Thoracic aorta (tissue), 2 donors: ENCODE data around the gene KPNA4. TPM values are rescaled to one million over a fixed set of nuclear protein-coding genes. Genes with fewer than 3 reads are reported as not detected.

ENCODE experiments used
- ATAC-seq: fragments of 150-250 bp; one replicate; pipeline ENCODE4 v1.8.0; 2017; ENCODE audit warnings: low read depth; ENCODE audit not compliant: insufficient number of reproducible peaks, low FRiP score
- DNase-seq: peaks from one replicate; pipeline ENCODE4 v3.0.0-alpha.2; 2020; ENCODE audit warnings: low spot score
- H3K27ac ChIP-seq, 2 donors: fragments of 200-600 bp; sonication (generic); 1 replicate in 1 of 2; 2 replicates in 1 of 2; pipeline ENCODE4 v1.5.1; 2016; ENCODE audit warnings: mild to moderate bottlenecking in 2 of 2, moderate library complexity in 2 of 2
- H3K27me3 ChIP-seq: fragments of 200-600 bp; sonication (generic); replicated peaks from 2 replicates; pipeline ENCODE4 v1.6.0; 2016; ENCODE audit warnings: mild to moderate bottlenecking; ENCODE audit not compliant: insufficient read depth
- H3K36me3 ChIP-seq: fragments of 200-600 bp; sonication (generic); one replicate; pipeline ENCODE4 v1.5.1; 2016
- H3K4me1 ChIP-seq, 2 donors: fragments of 200-600 bp; sonication (generic); 1 replicate in 1 of 2; 2 replicates in 1 of 2; pipeline versions ENCODE4 v1.5.1 to v1.6.0; 2016; ENCODE audit warnings: low read depth in 2 of 2, mild to moderate bottlenecking in 1 of 2; ENCODE audit not compliant: control insufficient read depth in 1 of 2
- H3K4me3 ChIP-seq: fragments of 200-600 bp; sonication (generic); 2 replicates; pipeline ENCODE4 v1.5.1; 2016; ENCODE audit warnings: mild to moderate bottlenecking
- H3K9me3 ChIP-seq: fragments of 200-600 bp; sonication (generic); 2 replicates; pipeline ENCODE4 v1.5.1; 2016
- total RNA-seq, 2 donors: library from RNA; depleted of rRNA; stranded (reverse); fragments of >200 nt; gene quantifications; one replicate each; pipeline versions ENCODE4 v1.1.0 to v1.2.3, GENCODE V29; 2016
- TF ChIP-seq, protein P1 (sequence below): fragments of 200-600 bp; sonication (generic); IDR thresholded peaks from one replicate; pipeline ENCODE4 v1.5.1; 2019; ENCODE audit warnings: antibody characterized with exemption

KPNA4 gene
- total RNA-seq, 2 donors from 2014 or later, result 24.2 to 58.1 TPM

DNA sequence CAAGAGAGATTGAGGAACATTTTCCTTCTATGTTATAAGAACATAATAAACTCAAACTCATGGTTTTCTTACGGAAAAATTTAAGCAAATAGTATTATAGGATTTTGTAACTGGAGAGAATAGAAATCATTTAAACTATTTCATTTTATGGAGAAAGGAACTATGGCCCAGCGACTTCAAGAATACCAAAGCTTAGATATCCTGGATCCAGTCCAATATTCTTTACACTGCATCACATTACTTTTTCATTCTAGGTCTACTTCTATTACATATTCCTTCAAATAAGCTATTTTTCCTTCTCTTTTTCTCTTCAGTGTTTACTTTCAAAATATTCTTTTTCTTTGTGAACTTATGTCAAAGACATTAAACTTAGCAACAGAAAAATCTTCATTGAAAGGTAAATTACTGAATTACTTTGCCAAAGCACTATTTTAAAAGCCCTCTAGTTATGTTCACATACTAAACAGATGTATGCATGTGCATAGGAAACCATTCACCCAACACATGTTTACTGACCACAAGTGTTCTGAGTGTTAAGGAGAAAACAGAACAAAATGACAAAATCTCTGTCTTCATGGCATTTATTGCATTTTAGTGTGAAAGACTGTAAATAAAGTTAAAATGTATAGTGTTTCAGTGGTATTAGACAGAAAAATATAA is 20.4 kb downstream of the KPNA4 start:
- DNase-seq, result no peak
- peaks cover 7 to 29% of the 10 kb centered on the region in 2 donors for H3K4me1 ChIP-seq
- no peak for ATAC-seq
- TF ChIP-seq, protein P1, sequence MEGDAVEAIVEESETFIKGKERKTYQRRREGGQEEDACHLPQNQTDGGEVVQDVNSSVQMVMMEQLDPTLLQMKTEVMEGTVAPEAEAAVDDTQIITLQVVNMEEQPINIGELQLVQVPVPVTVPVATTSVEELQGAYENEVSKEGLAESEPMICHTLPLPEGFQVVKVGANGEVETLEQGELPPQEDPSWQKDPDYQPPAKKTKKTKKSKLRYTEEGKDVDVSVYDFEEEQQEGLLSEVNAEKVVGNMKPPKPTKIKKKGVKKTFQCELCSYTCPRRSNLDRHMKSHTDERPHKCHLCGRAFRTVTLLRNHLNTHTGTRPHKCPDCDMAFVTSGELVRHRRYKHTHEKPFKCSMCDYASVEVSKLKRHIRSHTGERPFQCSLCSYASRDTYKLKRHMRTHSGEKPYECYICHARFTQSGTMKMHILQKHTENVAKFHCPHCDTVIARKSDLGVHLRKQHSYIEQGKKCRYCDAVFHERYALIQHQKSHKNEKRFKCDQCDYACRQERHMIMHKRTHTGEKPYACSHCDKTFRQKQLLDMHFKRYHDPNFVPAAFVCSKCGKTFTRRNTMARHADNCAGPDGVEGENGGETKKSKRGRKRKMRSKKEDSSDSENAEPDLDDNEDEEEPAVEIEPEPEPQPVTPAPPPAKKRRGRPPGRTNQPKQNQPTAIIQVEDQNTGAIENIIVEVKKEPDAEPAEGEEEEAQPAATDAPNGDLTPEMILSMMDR, result no peak
- H3K4me3 ChIP-seq, result no peak overlapping the region
- H3K36me3 ChIP-seq, result no peaks in the 10 kb centered on the region
- no peaks in the 10 kb centered on the region for H3K27me3 ChIP-seq
- H3K9me3 ChIP-seq, result no peaks in the 10 kb centered on the region
- H3K27ac ChIP-seq, result no peak overlapping the region

DNA sequence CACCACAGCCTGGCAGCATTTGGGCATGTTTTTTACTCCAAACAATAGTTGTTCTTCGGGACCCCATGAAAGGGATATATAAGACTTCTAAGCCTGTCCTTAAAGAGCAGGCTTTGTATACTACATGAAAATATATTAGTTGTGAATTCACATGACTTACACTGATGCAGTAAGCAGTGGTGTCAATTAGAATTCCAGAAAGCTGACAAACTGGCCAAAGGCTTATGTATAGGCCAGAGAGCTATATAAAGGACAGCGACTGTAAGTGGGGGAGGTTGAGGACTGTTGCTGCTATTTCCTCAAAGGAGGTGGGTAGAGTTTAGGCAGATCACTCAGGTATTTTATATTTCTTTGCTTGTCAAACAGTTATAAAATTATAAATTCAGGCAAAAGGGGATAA is 24.8 kb downstream of the KPNA4 start:
- no peak overlapping the region for H3K27ac ChIP-seq
- no peaks in the 10 kb centered on the region for H3K27me3 ChIP-seq
- TF ChIP-seq, protein P1, result no peak
- DNase-seq (no peak), ATAC-seq (no peak)
- H3K9me3 ChIP-seq, result no peaks in the 10 kb centered on the region
- H3K36me3 ChIP-seq, result no peaks in the 10 kb centered on the region
- no peak overlapping the region for H3K4me3 ChIP-seq
- peaks cover 7 to 24% of the 10 kb centered on the region in 2 donors for H3K4me1 ChIP-seq

GRCh38 chr3:160538895-160539294 is 26.5 kb downstream of the KPNA4 start:
- TF ChIP-seq, protein P1, result no peak
- Histone ChIP-seq H3K27me3 (no peaks in the 10 kb centered on the region), H3K9me3 (no peaks in the 10 kb centered on the region), H3K36me3 (peaks cover 4% of the 10 kb centered on the region), H3K27ac (no peak overlapping the region), H3K4me3 (no peak overlapping the region), H3K4me1 (peaks cover 4 to 17% of the 10 kb centered on the region in 2 donors)
- ATAC-seq (no peak), DNase-seq (no peak)

DNA sequence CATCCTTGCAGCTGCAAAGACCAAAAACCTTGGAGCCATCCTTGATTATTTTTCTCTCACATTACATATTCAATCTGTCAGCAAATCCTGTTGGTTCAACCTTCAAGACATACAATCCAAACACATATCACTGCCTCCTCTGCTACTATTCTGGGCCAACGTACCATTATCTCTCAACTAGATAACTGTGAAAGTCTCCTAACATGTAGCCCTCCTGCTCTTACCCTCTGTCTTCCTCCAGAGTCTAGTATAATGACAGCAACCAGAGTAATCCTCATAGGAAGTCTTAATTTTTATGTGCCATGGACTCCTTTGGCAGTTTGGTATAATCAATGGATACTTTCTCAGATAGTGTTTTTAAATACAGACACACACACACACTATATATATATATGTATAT is 27.6 kb downstream of the KPNA4 start:
- DNase-seq (no peak), ATAC-seq (no peak)
- H3K4me3 ChIP-seq, result no peak overlapping the region
- peaks cover 4% of the 10 kb centered on the region for H3K36me3 ChIP-seq
- H3K27me3 ChIP-seq, result no peaks in the 10 kb centered on the region
- H3K4me1 ChIP-seq, result peaks cover 4 to 9% of the 10 kb centered on the region in 2 donors
- H3K27ac ChIP-seq, result no peak overlapping the region
- TF ChIP-seq, protein P1, result no peak
- no peaks in the 10 kb centered on the region for H3K9me3 ChIP-seq

- no peaks in the 10 kb centered on the region for H3K27me3 ChIP-seq
- no peaks in the 10 kb centered on the region for H3K9me3 ChIP-seq
- peaks cover 0 to 13% of the 10 kb centered on the region in 2 donors for H3K4me1 ChIP-seq
- TF ChIP-seq, protein P1, result no peak
- no peak overlapping the region for H3K27ac ChIP-seq
- H3K4me3 ChIP-seq, result no peak overlapping the region
- peaks cover 6% of the 10 kb centered on the region for H3K36me3 ChIP-seq
- no peak for DNase-seq
- ATAC-seq, result no peak
Measured at GRCh38 chr3:160532371-160532770, 33.0 kb downstream of the KPNA4 start.
